Spleen (tissue), 7 donors: ENCODE results near the gene COL27A1.

Source experiments
- CTCF ChIP-seq, 11 experiments: fragments of 200-600 bp in 7 of 11; fragments of 450-650 bp in 4 of 11; sonication (generic) in 4 of 11; IDR thresholded peaks in 8 of 11; conservative IDR thresholded peaks in 3 of 11; 1 replicate in 7 of 11; 2 replicates in 4 of 11; pipeline versions ENCODE4 v1.4.0 to v1.8.0; 2016 to 2021; ENCODE audit warnings: antibody characterized with exemption in 11 of 11, inconsistent platforms in 4 of 11, mild to moderate bottlenecking in 1 of 11
- POLR2A ChIP-seq, 3 donors: fragments of 450-650 bp; IDR thresholded peaks; one replicate each; pipeline ENCODE4 v1.5.1; 2017; ENCODE audit warnings: antibody characterized with exemption in 3 of 3, mild to moderate bottlenecking in 1 of 3
- donor health status: DM: no; HTN: no; CAD: no; lungs with moderate emphysema.
- donor health status: DM: no; HTN: no; CAD: no.
- donor health status: DM: no; HTN: no; CAD: no.

DNA sequence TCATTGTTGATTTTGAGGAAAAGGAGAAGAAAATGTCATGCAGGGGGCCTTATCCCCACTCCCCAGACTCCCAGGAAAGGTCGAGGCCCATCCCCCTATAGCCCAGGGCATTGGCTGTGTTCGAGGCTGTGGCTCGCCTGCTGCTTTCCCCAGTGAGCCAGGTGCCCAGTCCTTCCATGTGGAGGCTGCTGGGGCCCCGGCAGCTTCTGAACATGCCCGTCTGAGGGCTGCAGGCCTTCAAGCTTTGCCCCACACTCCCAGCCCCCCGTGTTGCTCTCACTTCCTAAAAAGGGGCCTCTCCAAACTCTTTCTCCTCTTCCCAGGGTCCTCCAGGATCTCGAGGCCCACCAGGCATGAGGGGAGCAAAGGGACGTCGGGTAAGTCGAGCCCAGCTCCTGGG is 102.9 kb downstream of the COL27A1 start:
- TF ChIP-seq CTCF (IDR thresholded peaks at IDR 0.05 in 8 of 11, conservative IDR thresholded peaks at IDR 0.05 in 3 of 11) (no peak), POLR2A (IDR thresholded peaks at IDR 0.05) (no peak)
